GM08714 (cell line): ENCODE data around the gene FBXL4.

Source experiments
- H3K4me3 ChIP-seq: fragments of 200-500 bp; sonication (Bioruptor generic); 2 replicates; pipeline ENCODE4 v1.5.1; 2014; ENCODE audit warnings: mild to moderate bottlenecking, low read length, inconsistent platforms
- ZNF274 ChIP-seq: IDR thresholded peaks from 2 replicates; pipeline ENCODE4 v1.6.1; 2012; ENCODE audit warnings: mild to moderate bottlenecking, low read depth, low read length

The FBXL4 gene

DNA sequence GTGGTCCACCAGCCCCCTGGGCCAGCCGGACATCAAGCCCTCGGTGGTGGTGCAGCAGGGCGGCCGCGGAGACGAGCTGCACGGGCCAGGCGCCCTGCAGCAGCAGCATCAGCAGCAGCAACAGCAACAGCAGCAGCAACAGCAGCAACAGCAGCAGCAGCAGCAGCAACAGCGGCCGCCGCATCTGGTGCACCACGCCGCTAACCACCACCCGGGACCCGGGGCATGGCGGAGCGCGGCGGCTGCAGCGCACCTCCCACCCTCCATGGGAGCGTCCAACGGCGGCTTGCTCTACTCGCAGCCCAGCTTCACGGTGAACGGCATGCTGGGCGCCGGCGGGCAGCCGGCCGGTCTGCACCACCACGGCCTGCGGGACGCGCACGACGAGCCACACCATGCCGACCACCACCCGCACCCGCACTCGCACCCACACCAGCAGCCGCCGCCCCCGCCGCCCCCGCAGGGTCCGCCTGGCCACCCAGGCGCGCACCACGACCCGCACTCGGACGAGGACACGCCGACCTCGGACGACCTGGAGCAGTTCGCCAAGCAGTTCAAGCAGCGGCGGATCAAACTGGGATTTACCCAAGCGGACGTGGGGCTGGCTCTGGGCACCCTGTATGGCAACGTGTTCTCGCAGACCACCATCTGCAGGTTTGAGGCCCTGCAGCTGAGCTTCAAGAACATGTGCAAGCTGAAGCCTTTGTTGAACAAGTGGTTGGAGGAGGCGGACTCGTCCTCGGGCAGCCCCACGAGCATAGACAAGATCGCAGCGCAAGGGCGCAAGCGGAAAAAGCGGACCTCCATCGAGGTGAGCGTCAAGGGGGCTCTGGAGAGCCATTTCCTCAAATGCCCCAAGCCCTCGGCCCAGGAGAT, 112.4 kb downstream of the FBXL4 start:
- no peak for TF ChIP-seq ZNF274
- H3K4me3 ChIP-seq, result peak overlapping the region; percentile 15

DNA sequence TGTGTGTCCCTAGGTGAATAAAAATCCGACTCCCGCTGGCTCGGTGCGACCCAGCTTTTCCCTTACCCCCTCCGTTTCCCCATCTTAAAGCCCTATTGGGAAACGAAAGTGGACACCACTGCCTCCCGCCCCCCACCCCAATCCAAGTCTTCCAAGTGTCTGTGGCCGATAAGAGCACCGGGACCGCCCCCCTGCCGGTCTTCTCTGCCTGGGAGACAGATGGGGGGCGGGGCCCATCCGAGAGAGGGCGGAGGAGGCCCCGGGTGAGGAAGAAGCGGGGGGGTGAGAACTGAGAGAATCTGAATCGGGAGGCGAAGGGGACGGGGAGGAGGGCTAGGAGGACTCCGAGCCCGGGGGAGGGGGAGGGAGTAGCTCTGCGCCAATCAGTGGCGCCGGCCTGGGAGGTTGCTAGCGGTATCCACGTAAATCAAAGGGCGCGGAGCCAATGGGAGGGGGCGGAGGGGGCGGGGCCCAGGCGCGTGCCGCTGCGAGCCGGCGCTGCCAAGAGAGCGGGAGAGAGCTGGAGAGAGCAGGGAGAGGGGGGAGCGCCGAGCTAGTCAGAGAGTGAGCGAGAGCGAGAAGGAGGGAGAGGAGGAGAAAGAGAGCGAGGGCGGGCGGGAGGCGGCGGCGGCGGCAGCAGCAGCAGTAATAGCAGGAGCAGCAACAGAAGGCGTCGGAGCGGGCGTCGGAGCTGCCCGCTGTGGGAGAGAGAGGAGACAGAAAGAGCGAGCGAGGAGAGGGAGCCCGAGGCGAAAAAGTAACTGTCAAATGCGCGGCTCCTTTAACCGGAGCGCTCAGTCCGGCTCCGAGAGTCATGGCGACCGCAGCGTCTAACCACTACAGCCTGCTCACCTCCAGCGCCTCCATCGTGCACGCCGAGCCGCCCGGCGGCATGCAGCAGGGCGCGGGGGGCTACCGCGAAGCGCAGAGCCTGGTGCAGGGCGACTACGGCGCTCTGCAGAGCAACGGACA, 113.4 kb downstream of the FBXL4 start, which contains the start of gene POU3F2:
Gene POU3F2, plus strand, starts transcription at position 515 of the 972 bp plus-strand sequence. Its CDS starts 300 bp downstream, at position 815.
- no peak for TF ChIP-seq ZNF274
- peak within 1 kb of the TSS; percentile 44; the same call in 1 of the 2 replicates for H3K4me3 ChIP-seq

DNA sequence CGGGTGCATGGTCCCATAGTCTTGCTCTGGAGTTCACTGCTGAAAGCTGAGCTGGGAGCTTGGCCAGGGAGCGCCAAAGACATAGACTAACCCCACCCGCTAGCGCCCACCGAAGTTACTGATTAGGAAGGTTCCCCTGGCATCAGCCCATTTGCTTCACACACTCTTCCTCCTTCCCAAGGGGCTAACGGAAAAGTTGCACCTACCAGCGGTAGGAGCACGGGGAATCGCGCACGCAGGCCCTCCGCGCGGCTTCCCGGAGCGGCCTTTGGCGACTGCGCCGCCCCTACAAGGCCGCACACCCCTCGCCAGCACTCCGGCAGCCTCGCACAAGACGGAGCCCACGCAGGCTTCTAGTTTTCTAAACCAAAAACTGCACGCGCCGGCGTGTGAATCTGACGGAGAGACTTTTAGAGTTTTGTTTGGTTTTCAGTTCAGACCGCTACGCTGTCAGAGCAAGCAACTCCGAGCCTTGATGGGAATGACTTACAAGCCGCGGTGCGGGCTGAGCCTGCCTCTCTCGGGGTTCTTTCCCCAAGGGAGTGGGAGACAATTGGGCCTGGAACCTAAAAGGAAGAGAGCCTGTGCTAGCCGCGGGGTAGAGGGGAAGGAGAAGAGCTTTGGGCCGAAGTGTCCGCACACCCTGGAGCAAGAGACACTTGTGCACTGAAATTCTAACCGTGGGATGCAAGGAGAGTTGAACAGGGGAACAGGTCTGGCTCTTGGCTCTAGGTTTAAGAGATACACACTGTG, 114.3 kb downstream of the FBXL4 start:
- H3K4me3 ChIP-seq, result peak overlapping the region; percentile 44; the same call in 1 of the 2 replicates
- no peak for TF ChIP-seq ZNF274

DNA sequence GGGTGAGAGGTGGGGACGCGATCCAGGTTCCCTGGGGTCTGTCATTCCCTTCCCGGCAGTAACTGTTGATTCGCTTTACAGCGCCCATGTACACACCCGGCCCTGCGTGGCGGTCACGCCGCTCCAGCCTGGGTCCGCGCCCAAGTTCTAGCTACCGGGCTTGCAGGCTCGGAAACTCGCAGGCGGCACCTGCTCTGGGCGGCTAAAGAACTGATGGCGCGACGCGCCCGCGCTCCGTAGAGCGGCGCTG, 114.8 kb downstream of the FBXL4 start:
- H3K4me3 ChIP-seq, result no peak overlapping the region; the same call in 1 of the 2 replicates
- TF ChIP-seq ZNF274, result no peak

DNA sequence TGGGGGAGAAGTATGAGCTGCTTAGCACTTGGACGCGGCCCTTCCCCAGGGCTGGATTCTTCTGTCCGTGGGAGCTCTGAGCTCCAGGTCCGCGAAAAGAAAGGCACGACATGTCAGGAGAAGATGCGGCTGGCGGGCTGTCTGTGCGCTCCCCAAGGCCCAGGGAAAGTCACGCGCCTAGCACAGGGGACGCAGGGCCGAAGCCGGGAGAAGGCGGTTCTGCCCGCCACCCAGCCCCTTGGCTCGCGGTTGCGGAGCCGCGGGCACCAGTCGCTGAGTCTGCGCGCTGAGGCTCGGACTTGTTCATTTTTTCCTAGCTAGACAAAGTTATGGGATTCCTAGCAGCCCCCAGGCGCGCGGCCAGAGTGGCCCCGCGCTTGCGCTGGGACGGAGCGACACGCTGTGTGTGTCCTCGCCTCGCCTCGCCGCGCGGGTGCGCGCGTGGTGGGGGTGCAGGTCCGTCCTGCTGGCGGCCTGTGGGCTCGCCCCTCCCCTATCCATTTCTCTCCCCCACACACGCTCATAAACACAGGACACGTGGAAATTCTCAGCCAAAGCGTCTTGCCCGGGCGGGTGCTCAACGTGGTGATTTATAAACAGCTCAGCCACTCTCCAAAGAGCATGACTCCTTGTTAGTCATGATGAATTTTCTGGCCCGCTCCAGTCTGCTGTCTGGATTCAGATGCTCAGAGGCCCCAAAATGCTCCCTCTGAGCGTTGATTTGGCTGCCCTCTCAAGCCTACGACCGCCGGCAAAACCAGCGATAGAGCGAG, 115.3 kb downstream of the FBXL4 start:
- TF ChIP-seq ZNF274, result no peak
- no peak overlapping the region; the same call in 1 of the 2 replicates for H3K4me3 ChIP-seq

DNA sequence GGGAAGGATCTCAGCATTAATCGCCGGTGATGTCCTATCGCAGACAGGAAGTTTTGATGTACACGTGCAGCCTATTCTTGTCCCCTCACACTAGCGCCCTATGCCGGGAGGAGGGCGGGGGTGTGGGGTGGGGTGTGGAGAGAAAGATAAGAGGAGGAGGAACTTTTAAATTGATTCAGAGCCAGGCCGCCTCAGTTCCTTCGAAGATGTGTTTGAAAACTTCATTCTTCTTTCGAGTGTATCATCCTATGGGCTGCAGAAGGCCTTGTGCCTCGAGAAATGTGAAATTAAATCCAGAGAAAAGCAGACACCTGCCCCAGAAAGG, 115.8 kb downstream of the FBXL4 start:
- no peak for TF ChIP-seq ZNF274
- no peak overlapping the region for H3K4me3 ChIP-seq

DNA sequence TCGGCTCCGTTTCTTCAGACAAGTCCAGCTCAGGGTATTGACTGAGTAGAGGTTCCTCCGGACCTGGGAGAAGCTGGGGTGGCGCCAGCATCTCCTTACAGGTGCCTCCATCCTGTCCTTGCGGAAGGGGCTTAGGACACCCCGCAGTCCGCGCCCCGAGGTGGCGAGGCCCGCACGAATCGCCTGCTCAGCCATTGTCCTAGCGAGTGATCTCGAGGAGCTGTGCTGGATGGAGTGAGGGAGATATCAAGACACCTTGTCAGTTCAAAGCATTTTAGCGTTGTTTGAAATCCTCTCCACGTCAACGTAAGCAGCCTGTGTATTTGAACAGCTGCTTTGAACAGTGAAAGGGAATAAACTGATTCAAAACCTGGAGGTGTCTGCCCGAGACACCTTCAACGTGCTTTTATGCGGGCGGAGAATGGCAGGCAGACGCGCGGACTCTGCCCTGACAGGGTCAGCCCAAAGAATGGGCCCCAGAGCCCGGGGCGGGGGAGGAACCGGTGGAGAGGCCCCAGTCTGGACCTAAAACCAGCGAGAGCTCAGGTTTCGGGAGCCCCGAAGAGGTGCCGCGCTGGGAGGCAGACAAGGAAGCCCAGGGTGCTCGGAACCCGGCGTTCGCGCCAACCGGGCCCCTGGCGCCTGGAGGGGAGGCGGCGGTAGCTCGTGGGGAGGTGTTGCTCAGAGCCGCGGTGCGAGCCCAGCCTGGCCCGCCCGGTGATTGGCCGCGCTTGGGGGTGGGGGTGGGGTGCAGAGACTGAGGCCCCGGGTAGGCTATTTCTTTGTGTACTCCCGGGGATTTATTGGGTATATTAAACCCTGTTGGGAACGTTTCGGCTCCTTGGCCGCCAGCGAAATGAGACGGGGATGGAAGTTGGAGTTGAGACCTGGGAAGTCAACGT, 116.4 kb downstream of the FBXL4 start:
- no peak overlapping the region for H3K4me3 ChIP-seq
- no peak for TF ChIP-seq ZNF274

DNA sequence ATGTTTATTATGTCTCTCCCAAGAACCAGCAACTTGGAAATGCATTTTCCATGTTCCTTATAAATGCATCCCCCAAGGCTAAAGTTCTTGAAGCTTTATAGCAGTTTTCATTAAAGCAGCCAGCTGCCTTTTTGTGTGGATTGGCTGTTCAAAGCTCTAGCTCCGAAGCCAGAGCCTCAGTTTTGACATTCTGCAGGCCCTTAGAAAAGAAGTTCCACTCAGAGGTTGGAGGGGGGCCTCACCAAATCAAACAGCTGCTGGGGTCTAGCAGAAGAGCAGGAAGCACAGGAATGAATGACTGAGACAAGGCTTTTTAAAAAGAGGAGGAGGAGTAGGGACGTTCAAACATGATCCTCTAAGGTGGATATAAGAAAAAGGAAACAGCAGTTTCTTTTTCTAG, 117.6 kb downstream of the FBXL4 start:
- H3K4me3 ChIP-seq, result no peak overlapping the region
- no peak for TF ChIP-seq ZNF274

DNA sequence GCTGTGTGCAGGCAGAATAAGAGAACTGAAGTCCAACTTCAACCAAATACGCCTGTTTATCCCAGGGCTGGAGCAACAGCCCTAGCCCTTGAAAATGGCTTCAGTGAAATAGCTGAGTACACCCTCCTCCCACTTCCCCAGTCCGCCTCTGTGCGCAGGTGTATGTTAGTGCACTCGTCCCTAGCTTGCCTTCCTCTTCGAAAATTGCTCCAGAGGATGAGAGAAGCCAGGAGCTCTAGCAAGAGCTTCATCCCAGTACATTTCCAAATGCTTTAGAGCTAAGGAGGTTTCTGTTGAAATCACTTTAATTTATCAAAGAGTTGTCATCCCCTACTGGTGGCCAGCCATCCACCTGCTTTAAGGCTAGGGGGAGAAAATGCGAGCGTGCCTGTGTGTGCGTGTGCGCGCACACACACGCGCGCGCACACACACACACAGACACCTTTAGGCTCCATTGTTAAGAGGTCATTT, 118.8 kb downstream of the FBXL4 start:
- no peak for TF ChIP-seq ZNF274
- H3K4me3 ChIP-seq, result no peak overlapping the region

DNA sequence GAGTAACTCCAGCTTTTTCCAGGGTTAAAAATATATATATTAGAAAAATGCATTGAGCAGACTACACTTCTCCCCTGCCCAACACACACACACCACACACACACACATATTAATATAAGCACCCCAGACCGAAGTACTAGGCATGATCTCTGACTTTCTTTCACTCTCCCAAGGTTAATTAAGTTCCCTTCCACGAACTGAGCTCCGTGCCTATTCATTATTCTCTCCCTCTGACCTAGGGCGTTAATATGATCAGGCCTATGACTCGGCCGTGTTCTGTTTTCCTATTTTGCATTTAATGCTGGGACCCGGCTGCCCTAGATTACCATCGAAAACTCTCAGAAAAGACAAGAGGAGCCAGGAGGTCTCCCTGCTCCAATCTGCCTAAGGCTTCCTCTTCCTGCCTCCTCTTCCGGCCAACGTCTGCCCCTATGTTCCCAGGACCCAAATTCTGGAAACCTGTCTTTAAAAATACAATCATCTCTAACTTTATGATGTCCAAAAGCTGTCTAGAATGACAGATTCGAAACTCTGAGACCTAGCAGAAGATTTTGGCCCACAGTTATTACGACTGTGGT, 119.4 kb downstream of the FBXL4 start:
- TF ChIP-seq ZNF274, result no peak
- no peak overlapping the region for H3K4me3 ChIP-seq

DNA sequence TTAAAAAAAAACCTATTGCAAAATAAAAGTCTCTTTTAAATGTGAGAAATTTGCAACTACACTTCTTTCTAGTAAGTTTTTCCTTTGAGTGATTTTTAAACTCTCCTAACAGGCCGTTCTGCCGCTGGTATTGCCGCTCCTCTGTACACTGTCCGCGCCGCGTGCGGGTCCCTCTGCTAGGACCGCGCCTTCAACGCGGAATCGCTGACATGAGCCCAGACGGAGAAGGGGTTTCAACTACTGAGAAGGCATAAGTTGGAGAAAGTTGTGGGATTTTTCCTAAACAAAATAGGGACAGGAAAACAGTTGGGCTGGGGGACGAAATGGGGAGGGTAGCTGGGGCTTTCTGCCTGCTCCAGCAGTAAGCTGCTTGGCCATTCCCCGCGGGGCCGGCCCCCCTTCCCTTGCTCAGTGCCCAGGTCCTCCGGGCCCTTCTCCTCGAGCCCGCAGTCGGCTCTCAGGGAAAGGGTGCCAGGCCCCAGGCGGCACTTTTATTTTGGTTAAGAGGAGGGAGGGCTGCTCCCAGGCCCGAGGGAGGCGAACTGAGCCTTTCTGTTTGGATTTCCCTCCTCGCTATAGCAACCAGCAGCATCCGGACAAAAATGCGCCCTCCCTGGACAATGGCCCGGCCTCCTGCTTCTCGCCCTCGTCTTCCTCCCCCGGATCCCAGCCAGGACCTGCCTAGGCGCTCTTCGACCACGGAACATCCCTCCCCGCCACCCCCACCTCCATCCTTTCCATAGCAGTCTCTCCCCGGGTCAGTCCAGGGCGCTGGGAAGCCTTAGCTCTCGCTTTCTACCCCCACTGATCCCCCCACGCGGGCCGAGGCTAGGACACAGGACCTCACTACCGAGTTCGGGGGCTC, 120.2 kb downstream of the FBXL4 start:
- TF ChIP-seq ZNF274, result no peak
- H3K4me3 ChIP-seq, result no peak overlapping the region
